NCI-H526 (cell line): ENCODE results near the gene DAPL1.

Source experiments
- DNase-seq, 2 experiments: peaks; one replicate each; lab custom pipeline; 2025; lab: John Stamatoyannopoulos, UW

The DAPL1 gene

DNA sequence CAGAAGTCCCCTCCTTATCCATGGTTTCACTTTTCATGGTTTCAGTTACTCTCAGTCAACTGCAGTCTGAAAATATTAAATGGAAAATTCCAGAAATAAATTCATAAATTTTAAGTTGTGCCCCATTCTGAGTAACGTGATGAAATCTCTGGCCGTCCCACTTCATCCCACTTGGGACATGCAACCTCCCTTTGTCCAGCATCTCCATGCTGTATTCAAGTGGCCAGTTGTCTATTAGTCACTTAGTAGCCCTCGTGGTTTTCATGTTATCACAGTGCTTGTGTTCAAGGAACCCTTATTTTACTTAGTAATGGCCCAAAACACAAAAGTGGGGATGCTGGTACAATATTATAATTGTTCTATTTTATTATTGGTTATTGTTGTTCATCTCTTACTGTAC is 18.0 kb upstream of the DAPL1 start:
- no peak for DNase-seq

DNA sequence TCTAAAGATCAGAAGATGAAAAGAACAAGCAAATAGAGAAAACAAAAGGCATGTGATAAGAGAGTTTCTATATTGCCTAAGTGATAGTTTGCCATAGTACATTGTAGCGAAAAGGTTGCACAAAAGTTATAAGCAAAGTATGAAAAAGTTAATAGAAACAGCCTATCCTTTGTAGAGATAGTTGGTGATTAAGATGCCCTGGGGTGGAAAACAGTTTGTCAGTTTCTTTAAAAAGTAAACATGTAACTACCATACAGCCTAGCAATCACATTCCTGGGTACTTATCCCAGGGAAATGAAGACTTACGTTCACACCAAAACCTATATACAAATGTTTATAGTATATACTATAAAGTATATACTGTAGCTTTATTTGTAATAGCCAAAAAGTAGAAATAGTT is 16.9 kb upstream of the DAPL1 start:
- DNase-seq: no peak

DNA sequence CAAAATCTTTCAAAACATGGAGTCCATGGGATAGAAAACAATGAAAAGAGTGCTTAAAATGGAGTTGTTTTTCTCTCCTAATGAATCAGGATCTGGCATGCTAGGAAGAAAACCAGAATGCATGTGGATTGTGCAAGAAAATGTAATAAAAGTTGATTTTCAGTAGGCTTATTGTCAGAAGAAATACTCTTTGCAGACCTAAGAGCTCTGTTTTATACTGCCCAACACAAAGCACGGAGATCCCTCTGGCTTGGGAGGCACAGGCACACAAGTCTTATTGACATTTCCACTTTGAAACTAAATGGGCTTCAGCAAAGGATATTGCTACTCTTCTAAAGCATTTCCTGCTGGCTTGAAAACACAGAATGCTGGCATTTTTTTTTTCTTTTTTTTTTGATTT is 15.5 kb upstream of the DAPL1 start:
- DNase-seq: no peak

DNA sequence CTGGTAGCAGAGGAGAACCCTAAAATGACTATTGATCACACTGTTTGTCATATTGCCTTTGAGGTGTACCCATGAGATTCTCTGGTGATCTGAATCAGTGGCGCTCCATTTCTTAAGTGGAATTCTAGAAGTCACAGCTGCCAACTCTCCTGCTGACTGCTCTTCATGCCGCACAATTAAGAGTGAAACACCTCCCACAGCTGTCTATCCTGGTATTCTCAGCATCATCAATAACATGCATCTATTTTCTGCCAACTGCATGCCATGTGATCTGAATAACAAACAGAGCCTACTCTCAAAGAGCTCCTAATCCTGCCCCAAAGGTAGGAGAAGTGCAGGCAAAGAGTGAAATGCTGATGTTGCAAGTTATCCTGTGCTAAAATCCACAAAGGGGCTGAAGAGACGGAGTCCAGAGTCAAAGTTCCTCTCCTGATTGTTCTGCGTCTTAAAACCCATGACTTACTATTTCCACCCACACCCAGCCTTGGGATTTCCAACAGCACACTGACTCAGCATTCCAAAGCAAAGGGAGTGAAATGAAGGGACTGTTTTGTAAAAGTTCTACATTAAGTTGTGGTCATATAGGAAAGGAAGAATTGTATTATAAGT is 13.7 kb upstream of the DAPL1 start:
- no peak for DNase-seq

DNA sequence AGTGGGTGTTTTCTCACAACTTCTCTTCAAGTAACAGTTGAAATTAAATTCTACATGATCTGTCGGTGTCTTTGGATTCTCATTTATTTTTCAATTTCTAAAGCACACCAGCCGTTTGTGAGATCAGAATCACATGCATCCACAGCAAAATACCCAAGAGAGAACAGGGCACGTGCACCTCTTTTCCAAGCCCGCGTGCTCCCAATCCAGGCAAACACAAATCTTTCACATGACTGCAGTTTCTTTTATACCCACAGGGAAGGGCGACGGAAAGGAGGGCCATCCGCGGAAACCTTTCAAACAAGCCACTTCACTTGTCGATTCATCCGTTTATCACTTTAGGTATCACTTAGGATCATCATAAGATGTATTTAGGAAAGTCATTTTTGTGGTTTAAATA is 13.0 kb upstream of the DAPL1 start:
- no peak for DNase-seq

DNA sequence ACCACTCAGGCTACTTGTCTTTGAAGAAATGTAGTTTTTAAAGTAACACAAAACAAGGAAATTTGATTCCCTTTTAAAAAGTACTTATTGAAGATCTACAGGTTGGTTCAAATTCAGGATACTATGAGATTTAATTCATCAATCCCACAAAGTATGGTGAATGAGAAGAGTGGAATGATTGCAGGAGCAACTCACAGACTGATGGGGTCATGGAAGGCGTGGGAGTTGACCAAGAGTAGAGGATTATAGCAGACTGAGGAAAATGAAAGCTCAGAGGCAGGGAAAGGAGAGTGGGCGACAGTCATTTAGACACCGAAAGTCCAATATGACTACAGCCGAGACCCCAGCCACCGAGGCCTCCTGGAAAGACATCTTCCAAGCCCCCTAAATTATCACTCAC is 12.5 kb upstream of the DAPL1 start:
- no peak for DNase-seq

DNA sequence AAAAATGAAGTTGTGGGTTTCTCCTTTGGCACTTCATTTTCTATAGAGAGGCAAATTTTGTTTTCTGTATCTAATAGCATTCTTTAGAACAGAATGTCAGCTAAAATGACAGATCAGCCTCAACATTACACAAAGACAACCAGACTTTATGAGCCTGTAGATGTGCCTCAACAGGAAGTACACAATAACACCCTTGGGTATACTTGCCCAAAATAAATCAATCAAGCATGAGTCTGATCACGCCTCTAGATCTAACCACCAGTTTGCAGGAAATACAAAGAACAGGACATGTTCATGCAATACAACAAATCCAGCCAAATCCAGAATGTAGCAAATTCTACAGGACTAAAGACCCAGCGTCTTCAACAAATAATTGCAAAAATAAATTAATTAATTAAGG is 11.2 kb upstream of the DAPL1 start:
- DNase-seq: no peak

DNA sequence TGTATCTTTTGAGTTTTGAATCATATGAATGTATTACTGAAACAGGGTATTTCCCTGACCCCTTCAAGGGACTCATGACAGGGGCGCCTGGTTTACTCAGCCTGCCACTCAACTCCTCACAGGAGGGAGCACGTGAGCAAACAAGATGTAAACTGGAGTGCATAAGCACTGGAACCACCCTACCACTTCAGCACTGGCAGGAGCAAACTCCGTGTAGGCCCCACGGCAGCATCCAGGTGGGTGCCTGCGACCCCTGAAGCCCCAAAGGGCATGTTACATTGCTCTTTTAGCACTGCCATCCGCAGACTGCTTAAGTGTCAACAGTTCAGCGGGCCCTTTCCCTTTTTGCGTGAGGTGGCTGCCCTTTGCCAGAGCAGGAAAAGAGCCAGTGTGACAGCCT is 8.2 kb upstream of the DAPL1 start:
- no peak for DNase-seq

DNA sequence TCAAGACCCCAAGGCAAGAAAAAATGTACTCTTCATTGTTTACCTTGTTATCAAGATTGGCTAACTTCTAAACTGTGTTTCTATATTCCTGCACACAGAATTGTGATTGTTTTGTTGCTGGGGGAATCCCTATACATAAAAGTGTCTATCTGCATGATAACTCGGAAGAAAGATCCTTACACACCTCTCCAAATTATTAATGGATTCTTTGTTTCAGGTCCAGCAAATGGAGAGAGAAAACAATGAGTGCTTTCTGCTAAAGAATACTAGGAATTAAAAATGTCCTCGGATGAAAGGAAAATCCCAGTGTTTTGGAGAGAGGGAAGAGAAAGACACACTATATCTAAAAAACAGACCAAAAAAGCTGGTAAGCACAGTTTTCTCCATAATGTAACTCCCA is 6.2 kb upstream of the DAPL1 start:
- DNase-seq: no peak

DNA sequence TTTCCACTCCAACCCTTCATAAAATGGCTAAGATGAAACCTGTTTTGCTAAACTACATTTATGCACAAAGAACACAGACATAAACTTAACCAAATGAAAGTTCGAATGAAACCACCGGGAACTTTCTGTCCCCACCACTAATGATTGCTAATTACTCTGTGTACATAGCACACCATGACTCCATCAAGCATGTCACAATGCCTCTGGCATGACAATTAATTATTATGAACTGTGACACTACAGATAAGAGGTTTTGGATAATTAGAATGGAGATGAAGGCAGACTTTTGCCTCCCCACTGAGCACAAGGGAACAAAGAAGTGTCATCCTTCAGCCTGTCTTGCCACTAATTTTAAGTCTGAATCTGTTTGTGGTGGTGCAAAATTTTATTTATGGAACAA is 1.5 kb downstream of the DAPL1 start:
- no peak for DNase-seq

DNA sequence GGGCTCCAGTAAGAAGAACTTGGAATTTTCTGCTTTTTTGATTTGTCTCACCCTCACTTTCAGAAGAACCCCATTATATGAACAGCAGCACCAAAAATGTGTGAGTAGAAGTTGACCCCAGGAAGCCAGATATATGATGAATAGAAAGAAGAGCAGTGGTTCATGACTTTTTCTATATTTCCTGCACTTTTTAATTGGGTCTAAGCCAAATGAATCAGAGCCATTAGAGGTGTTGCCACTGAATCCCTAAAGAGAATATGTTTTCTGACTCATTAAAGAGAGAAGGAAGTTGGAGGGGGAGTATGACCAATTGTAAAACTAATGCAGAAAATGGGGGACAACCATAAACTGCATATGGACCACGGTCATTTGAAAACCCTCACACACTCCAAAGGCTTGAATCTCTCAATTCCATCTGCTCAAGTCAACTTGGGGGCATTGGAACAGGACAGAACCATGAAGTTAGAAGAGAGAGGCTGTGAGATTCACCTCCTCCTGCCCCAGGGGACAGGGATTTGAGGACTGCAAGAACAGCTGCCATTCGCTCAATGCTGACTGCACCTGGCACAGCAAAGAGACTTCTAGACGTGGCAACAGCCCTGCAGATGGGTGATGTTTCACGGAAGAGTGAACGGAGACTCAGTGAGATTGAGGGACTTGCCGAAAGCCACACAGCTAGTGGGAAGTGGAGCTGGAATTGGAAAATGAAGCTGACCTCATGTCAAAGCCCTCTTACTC is 3.0 kb downstream of the DAPL1 start:
- no peak for DNase-seq

DNA sequence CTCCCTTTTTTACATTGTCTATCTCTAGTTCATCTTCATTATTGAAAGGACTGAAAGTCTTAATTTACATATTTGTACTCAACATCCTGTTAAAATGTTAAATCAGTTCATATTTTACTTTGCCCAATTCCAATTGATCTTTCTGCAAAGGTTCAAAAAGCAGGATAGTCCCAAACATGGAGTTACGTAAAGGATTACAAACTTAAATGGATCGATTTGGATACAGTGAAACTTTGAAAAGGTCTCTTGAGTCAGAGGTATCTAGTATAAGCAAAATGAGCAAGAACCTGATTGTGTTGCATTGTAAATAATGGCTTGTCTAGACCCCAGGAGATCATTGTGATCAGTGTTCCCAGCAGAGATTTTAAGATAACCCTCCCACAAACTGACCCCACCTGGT is 4.1 kb downstream of the DAPL1 start:
- no peak for DNase-seq

DNA sequence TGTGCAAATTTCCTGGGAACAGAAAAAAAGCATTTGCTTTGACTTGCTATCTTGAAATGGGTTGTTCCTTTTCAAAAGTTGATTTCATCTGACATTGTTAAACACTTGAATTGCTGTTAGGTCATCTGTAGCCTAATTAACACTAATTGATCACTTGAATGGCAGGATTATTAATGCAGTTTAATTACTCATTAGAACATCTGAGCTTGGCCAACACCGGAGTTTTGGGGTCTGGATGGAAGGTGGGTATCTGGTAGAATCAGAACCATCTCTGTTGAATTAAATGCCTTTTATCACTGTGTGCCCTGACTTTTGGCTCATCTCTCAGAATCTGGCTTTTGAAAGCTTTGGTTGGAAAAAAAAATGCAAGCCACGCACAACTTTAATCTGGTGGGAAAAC is 8.4 kb downstream of the DAPL1 start:
- DNase-seq: no peak

DNA sequence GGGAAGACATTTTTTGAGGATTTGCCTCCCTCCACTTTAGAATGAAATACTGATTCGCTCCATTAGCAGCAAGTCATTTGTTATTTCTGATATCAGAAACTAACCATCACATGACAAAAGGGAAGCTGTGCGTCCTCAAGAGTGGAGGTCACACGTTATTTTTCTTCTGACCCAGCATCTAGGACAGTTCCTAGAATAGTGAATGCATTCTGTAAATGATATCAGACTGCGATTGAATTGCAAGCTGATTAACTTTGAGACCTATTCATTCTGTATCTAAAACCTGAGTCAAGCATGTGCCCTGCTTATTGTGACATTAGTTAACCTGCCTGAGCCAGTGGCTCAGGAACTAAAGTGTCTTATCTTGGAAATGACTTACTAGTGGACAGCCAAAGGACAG is 10.1 kb downstream of the DAPL1 start:
- no peak for DNase-seq

DNA sequence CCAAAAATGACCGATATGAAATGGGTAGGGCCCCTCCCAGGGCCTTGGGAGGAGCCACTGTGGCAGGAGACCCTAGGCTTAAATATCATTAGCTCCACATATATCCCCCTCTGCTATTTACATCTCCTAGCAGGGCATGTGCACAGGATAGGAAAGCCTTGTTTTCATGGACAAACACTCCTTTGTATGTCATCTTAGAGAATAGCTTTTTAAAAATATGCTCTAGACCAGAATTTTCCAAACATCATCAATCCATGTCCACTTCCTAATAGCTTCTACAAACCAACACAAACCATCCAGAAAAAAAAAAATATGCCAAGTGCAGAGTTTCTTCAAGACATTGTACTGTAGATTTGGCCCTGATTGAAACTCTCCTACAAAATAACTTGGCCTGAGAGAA is 10.8 kb downstream of the DAPL1 start:
- no peak for DNase-seq

DNA sequence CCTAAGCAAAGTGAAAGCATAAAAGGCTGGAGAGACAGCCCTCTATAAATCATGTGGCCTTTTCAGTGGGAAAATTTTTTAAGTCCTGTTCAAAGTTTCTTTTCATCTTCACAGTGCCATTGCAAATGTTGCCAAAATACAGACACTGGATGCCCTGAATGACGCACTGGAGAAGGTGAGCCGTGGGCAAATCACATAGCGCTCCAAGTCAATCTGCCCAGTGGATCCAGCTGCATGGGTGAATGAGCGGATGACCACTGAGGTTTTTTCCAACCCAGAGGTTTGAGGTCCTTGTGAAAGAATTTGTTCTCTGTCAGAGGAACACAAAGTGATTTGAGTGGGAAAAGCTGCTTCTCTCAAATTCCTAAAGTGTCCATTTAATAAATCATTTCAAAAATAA is 11.8 kb downstream of the DAPL1 start:
- no peak for DNase-seq

DNA sequence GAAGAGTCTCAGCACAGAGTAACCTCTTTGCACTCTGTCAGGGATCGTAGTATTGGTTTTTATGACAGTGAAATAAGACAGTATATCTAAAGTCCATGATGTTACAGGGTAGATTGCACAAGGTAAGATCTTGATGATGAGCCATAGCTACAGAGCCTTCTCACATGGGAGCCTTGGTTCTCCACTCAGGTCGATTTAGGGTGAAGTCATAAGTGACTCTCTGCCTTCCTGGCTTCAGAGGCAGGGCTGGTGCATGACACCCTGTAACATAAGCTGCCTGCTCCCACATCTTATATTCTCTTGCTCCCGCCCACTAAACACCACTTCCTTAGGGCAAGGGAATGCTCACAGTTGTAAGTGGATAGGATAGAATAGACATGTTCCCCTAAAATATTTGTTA is 13.3 kb downstream of the DAPL1 start:
- DNase-seq: no peak

DNA sequence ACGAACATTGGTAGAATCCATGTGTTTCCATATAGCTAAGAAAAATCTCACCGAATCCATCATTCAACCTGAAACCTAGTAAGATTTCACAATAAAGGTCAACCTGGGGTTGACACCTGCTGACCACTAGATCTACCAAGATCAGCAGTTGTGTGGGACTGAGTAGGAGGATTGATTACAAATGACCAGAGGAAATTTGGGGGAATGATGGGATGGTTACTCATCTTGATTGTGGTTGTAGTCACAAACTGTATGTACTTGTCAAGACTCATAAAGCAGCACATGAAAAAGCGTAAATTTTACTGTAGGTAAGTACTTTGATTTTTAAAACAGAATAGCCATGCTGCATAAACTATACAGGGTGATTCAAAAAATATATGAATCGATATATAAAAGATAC is 14.7 kb downstream of the DAPL1 start:
- DNase-seq: no peak

DNA sequence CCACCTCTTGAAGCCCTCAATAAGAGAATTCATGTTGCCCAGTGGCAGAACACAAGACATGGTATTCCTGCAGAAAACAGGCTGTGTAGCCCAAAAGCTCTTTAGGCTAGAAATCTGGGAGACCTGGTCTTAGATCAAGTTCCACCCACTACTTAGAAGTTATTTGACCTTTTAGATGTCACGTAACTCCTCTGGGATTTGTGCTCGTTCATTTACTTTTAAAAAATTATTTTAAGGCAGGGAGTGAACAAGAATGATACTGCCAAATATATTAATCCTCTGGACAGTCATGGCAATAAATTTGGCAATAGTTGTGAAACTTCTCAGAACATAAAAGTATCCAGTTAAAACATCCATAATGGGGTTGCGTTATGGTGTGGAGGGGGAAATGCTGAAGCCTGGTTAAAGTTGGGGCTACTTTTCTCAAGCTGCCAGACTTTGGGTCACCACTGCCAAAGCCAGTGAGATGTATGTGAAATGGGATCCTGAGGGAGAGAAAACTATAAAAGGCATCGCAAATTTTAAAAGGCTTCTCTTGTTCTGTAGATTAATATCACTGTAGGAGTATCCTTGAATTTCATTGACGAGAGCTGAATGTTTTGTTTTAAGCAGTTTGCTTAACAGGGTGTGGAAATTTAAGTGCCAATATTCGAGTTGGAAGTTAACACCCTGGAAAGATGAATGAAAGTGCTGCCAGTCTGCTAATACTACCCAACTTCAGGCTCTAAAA is 15.8 kb downstream of the DAPL1 start:
- DNase-seq: no peak

DNA sequence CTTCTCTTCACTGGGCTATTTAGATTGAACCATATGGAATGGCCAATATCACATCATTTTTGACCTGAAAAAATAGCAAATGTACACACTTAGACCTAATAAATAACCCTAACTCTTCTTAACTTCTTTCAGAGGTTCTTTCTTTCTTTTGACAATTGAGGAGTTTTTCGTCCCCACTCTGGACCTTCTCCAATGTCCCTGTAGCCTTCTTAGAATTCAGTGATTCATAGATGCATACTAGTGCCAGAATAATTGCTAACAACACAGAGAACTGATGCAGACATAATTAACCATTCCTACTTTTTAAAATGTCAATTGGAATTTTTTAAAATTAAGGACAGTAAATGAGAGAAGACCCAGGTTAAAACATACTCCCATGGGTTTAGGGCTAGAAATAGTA is 20.0 kb downstream of the DAPL1 start:
- DNase-seq: no peak

DNA sequence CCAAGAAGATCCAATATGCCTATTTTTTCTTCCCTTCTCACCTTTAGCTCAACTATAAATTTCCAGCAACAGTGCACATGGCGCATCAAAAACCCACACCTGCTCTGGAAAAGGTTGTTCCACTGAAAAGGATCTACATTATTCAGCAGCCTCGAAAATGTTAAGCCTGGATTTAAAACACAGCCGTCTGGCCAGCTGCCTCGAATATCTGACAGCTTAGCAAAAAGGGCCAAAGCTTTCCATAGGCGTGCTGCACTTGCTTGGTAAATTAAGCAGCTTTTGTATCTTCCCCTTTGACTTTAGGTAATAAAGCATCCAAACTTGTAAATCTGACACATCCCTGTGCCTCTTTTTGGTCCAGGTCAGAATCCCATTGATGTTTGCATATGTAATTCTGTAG is 20.5 kb downstream of the DAPL1 start:
- DNase-seq: no peak

DNA sequence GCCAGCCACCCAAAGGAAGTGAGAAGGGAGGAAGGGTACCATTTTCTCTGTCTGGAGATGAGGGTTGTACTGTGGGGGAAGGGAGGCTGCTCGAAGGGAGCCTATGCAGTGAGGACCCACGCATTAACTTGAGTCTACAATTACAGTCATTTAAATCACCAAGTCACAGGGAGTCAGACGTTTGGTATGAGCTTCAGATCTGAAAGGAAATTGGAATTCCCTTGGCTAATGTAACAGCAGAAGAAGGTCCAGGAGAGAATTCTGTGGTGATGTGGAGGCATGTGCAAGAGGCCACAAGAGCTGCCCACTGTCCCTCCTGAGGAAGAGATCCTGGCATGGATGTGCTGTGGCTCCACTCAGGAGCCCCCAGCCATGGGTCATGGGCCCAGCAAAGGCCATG is 22.5 kb downstream of the DAPL1 start:
- DNase-seq: no peak

DNA sequence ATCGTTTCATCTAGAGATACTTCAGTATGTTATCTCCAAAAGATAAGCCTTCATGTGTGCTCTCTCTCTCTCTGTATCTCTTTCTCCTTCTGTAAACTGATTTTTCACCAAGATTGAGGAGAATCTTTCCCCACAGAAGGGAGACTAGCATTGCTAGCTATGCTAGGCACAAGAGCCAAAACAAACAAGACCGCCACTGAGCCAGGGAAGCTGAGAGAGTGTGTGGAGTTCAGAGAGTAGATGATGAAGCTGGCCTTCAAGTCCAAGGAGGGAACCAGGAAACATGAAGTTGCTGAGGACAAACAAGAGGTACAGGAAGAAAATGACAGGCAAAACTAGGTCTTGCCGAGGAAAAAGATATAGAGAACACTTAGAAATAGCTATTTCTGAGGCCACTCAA is 23.4 kb downstream of the DAPL1 start:
- no peak for DNase-seq

DNA sequence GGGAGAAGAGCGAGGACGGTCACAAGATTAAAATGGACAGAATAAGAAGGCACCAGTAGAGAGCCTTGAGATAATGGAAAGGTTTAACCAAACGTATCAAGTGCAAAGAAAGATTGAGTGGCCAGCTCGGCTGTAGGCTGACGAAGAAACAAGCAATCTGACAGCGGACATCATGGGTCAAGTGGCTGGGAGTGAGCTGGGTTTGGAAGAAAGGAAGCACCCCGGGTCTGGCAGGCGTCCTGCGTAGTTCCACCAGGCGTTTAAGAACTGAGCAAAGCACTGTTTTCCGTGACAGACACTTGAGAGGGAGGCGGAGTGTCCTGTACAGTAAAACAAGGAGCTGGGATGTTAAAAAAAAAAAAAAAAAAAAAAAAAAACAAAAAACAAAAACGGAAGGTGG is 27.1 kb downstream of the DAPL1 start:
- DNase-seq: no peak
